ENCODE data around the gene RPL9. TPM values are rescaled to one million over a fixed set of nuclear protein-coding genes. Genes with fewer than 3 reads are reported as not detected.
"Not testable (repeated sequence)": the region's sequence is repeated elsewhere in the genome, so short reads cannot be mapped to it uniquely, and the experiment has no call there.

Gene RPL9
- total RNA-seq, 2 donors from 2014 or later: 1,341 to 1,760 TPM

- WGBS, 2 experiments (ENCODE audit: insufficient coverage in 1 of 2, insufficient read length in 1 of 2): 80 to 91% methylated on average over 1 of the region's 1 CpG
- peaks cover 7% of the 10 kb centered on the region for H3K4me1 Mint-ChIP-seq
- H3K9me3 ChIP-seq (ENCODE audit: control insufficient read depth, low read length): no peaks in the 10 kb centered on the region
Observed at GRCh38 chr4:39426728-39427127, 32.0 kb downstream of the RPL9 start.

DNA sequence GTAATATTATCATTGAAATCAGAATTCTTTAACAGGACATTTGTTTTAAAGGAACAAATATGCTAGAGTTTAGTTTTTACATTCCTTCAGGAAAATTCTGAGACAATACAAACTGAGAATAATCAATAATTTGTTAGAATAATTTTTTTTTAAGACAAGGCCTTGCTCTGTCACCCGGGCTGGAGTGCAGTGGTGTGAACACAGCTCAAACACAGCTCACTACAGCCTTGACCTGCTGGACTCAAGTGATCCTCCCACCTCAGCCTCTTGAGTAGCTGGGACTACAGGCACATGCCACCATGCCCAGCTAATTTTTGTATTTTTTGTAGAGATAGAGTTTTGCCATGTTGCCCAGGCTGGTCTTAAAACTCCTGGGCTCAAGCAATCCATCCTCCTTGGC lies 33.4 kb downstream of the RPL9 start:
- not testable (repeated sequence) for H3K9me3 ChIP-seq (ENCODE audit: control insufficient read depth, low read length); H3K9me3 Mint-ChIP-seq; H3K4me3 ChIP-seq (ENCODE audit: low read length); H3K27me3 ChIP-seq (ENCODE audit: control insufficient read depth, insufficient read depth, low read length, poor library complexity, severe bottlenecking); H3K4me1 Mint-ChIP-seq; H3K27ac Mint-ChIP-seq; H3K36me3 ChIP-seq (ENCODE audit: control insufficient read depth, insufficient read depth, low read length); H3K4me1 ChIP-seq (ENCODE audit: control insufficient read depth, insufficient read depth, low read length); H3K36me3 Mint-ChIP-seq (ENCODE audit: low read depth); H3K27ac ChIP-seq (ENCODE audit: low read depth, low read length); H3K4me3 Mint-ChIP-seq; H3K27me3 Mint-ChIP-seq (ENCODE audit: insufficient read depth); H3K9ac ChIP-seq (ENCODE audit: extremely low read depth, low read length, poor library complexity, severe bottlenecking); DNase-seq
- 100% methylated on average over 1 of the region's 1 CpG; no CpG with 5 or more reads in 1 of the 2 experiments for WGBS, 2 experiments (ENCODE audit: insufficient coverage in 1 of 2, insufficient read length in 1 of 2)

More at GRCh38 chr4:39426728-39427127, 32.0 kb downstream of the RPL9 start:
- H3K4me3 Mint-ChIP-seq: no peak overlapping the region
- H3K9ac ChIP-seq (ENCODE audit: extremely low read depth, low read length, poor library complexity, severe bottlenecking): no peak overlapping the region
- no peaks in the 10 kb centered on the region for H3K9me3 Mint-ChIP-seq
- H3K27me3 ChIP-seq (ENCODE audit: control insufficient read depth, insufficient read depth, low read length, poor library complexity, severe bottlenecking): no peaks in the 10 kb centered on the region
- no peaks in the 10 kb centered on the region for H3K36me3 Mint-ChIP-seq (ENCODE audit: low read depth)
- H3K27ac Mint-ChIP-seq: no peak overlapping the region
- no peak overlapping the region for H3K27ac ChIP-seq (ENCODE audit: low read depth, low read length)
- no peaks in the 10 kb centered on the region for H3K36me3 ChIP-seq (ENCODE audit: control insufficient read depth, insufficient read depth, low read length)
- no peaks in the 10 kb centered on the region for H3K4me1 ChIP-seq (ENCODE audit: control insufficient read depth, insufficient read depth, low read length)
- TF ChIP-seq CTCF (conservative IDR thresholded peaks at IDR 0.05): no peak
- H3K27me3 Mint-ChIP-seq (ENCODE audit: insufficient read depth): no peaks in the 10 kb centered on the region
- H3K4me3 ChIP-seq (ENCODE audit: low read length): no peak overlapping the region
- DNase-seq: no peak

DNA sequence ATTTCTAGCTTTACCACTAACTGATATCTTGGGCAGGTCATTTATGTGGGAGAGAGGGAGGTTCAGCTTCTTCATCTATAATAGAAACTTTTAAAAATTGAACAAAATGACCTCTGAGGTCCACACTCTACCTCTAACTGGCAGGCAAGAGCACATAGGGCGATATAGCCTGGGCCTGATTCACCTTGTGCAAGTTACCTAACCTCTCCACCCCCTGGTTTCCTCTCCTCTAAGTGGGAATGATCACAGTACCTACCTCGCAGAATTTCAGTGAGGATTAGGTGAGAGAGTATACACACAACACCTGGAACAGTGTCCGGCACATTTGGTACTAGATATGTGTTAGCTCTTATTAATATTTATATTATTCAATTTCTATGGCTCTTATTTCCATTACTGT lies 36.5 kb downstream of the RPL9 start:
- no peak overlapping the region for H3K27ac Mint-ChIP-seq
- no peaks in the 10 kb centered on the region for H3K27me3 ChIP-seq (ENCODE audit: control insufficient read depth, insufficient read depth, low read length, poor library complexity, severe bottlenecking)
- TF ChIP-seq CTCF (conservative IDR thresholded peaks at IDR 0.05): no peak
- H3K36me3 Mint-ChIP-seq (ENCODE audit: low read depth): no peaks in the 10 kb centered on the region
- H3K9me3 Mint-ChIP-seq: no peaks in the 10 kb centered on the region
- H3K4me1 Mint-ChIP-seq: no peaks in the 10 kb centered on the region
- H3K9ac ChIP-seq (ENCODE audit: extremely low read depth, low read length, poor library complexity, severe bottlenecking): no peak overlapping the region
- DNase-seq: no peak
- no peaks in the 10 kb centered on the region for H3K4me1 ChIP-seq (ENCODE audit: control insufficient read depth, insufficient read depth, low read length)
- H3K27me3 Mint-ChIP-seq (ENCODE audit: insufficient read depth): no peaks in the 10 kb centered on the region
- no peaks in the 10 kb centered on the region for H3K9me3 ChIP-seq (ENCODE audit: control insufficient read depth, low read length)
- H3K36me3 ChIP-seq (ENCODE audit: control insufficient read depth, insufficient read depth, low read length): no peaks in the 10 kb centered on the region
- H3K4me3 ChIP-seq (ENCODE audit: low read length): no peak overlapping the region
- 92% methylated on average over 1 of the region's 3 CpGs; no CpG with 5 or more reads in 1 of the 2 experiments for WGBS, 2 experiments (ENCODE audit: insufficient coverage in 1 of 2, insufficient read length in 1 of 2)
- H3K4me3 Mint-ChIP-seq: no peak overlapping the region
- no peak overlapping the region for H3K27ac ChIP-seq (ENCODE audit: low read depth, low read length)

DNA sequence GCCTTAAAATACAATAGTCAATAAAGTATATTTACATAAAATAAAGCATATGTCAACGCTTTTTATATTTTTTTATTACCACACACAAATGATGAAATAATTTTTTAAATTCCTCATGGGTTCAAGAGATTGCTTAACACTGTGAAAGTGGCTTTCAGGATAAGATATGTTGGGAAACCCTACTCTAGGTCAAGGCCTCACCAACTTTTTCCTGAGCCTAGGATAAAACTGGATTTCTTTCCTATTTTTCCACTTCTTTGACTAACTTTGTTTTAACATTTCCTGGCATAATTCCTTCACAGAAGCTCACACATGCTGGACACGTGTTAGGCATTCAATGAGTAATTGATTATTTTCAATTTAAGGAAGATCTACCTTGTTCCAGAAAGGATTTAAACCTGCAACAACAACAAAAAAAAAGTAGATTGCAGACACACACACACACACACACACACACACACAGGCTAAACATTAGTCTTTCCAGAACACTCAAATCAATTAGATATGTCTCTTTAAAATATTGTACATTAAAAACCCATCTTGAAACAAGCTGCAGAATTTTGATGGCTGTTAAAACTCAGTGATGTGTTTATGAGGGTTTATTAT lies 42.9 kb downstream of the RPL9 start:
- Mint-ChIP-seq H3K4me1 (no peaks in the 10 kb centered on the region), H3K36me3 (ENCODE audit: low read depth) (no peaks in the 10 kb centered on the region), H3K27me3 (ENCODE audit: insufficient read depth) (no peaks in the 10 kb centered on the region), H3K27ac (no peak overlapping the region), H3K9me3 (no peaks in the 10 kb centered on the region), H3K4me3 (no peak overlapping the region)
- DNase-seq: no peak
- Histone ChIP-seq H3K4me3 (ENCODE audit: low read length) (no peak overlapping the region), H3K36me3 (ENCODE audit: control insufficient read depth, insufficient read depth, low read length) (no peaks in the 10 kb centered on the region), H3K27ac (ENCODE audit: low read depth, low read length) (no peak overlapping the region), H3K27me3 (ENCODE audit: control insufficient read depth, insufficient read depth, low read length, poor library complexity, severe bottlenecking) (no peaks in the 10 kb centered on the region), H3K9ac (ENCODE audit: extremely low read depth, low read length, poor library complexity, severe bottlenecking) (no peak overlapping the region), H3K9me3 (ENCODE audit: control insufficient read depth, low read length) (no peaks in the 10 kb centered on the region), H3K4me1 (ENCODE audit: control insufficient read depth, insufficient read depth, low read length) (no peaks in the 10 kb centered on the region)
- 100% methylated on average over 1 of the region's 2 CpGs; no CpG with 5 or more reads in 1 of the 2 experiments for WGBS, 2 experiments (ENCODE audit: insufficient coverage in 1 of 2, insufficient read length in 1 of 2)
- no peak for TF ChIP-seq CTCF (conservative IDR thresholded peaks at IDR 0.05)

DNA sequence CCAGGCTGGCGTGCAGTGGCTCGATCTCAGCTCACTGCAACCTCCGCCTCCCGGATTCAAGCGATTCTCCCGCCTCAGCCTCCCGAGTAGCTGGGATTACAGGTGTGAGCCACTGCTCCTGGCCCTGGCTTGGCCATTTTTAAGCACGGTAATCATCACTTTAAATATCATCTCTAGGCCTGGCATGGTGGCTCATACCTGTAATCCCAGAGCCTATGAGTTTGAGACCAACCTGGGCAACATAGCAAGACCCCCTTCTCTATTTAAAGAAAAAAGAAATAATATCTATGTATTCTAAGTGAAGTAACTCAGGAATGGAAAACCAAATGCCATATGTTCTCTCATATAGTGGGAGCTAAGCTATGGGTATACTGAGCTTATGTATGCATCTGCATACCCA lies 47.2 kb downstream of the RPL9 start:
- not testable (repeated sequence) for H3K9me3 ChIP-seq (ENCODE audit: control insufficient read depth, low read length); DNase-seq; H3K9me3 Mint-ChIP-seq; H3K27ac Mint-ChIP-seq; H3K36me3 ChIP-seq (ENCODE audit: control insufficient read depth, insufficient read depth, low read length); H3K4me3 ChIP-seq (ENCODE audit: low read length); H3K27me3 Mint-ChIP-seq (ENCODE audit: insufficient read depth); H3K36me3 Mint-ChIP-seq (ENCODE audit: low read depth); H3K4me3 Mint-ChIP-seq; H3K27me3 ChIP-seq (ENCODE audit: control insufficient read depth, insufficient read depth, low read length, poor library complexity, severe bottlenecking); H3K9ac ChIP-seq (ENCODE audit: extremely low read depth, low read length, poor library complexity, severe bottlenecking); H3K4me1 ChIP-seq (ENCODE audit: control insufficient read depth, insufficient read depth, low read length); H3K4me1 Mint-ChIP-seq; H3K27ac ChIP-seq (ENCODE audit: low read depth, low read length)
- WGBS, 2 experiments (ENCODE audit: insufficient coverage in 1 of 2, insufficient read length in 1 of 2): 87 to 96% methylated on average over 7 to 8 of the region's 8 CpGs

Measured in endodermal cell (in vitro differentiated cells).